GM19397 (cell line): Measurements from ENCODE around the gene NUDT14.

Experiments used
- ATAC-seq: cut with Tn5 transposase; IDR thresholded peaks from one replicate; pipeline ENCODE4 v1.9.1; 2021; ENCODE audit warnings: mild to moderate bottlenecking, moderate library complexity; ENCODE audit not compliant: unreplicated experiment

The NUDT14 gene

GRCh38 chr14:105212541-105213300 is 31.6 kb upstream of the NUDT14 start:
- ATAC-seq: no peak

GRCh38 chr14:105211758-105212089 is 30.6 kb upstream of the NUDT14 start:
- ATAC-seq: no peak

- ATAC-seq: no peak
Measured at GRCh38 chr14:105211086-105211757, 30.1 kb upstream of the NUDT14 start.

- no peak for ATAC-seq
Measured at GRCh38 chr14:105210266-105211025, 29.3 kb upstream of the NUDT14 start.

- ATAC-seq: no peak
Measured at GRCh38 chr14:105209646-105210045, 28.5 kb upstream of the NUDT14 start.

GRCh38 chr14:105209091-105209490 is 28.0 kb upstream of the NUDT14 start:
- ATAC-seq: no peak

GRCh38 chr14:105208738-105209075 is 27.6 kb upstream of the NUDT14 start:
- no peak for ATAC-seq

GRCh38 chr14:105207996-105208737 is 27.1 kb upstream of the NUDT14 start:
- ATAC-seq: no peak

- ATAC-seq: no peak
Measured at GRCh38 chr14:105207460-105207901, 26.4 kb upstream of the NUDT14 start.

GRCh38 chr14:105206873-105207272 is 25.8 kb upstream of the NUDT14 start:
- ATAC-seq: no peak

- no peak for ATAC-seq
Measured at GRCh38 chr14:105205673-105206208, 24.6 kb upstream of the NUDT14 start.

- ATAC-seq: no peak
Measured at GRCh38 chr14:105204931-105205672, 24.0 kb upstream of the NUDT14 start.

- ATAC-seq: no peak
Measured at GRCh38 chr14:105204206-105204930, 23.3 kb upstream of the NUDT14 start.

- ATAC-seq: no peak
Measured at GRCh38 chr14:105203701-105204100, 22.6 kb upstream of the NUDT14 start.

- ATAC-seq: no peak
Measured at GRCh38 chr14:105203057-105203531, 22.0 kb upstream of the NUDT14 start.

- no peak for ATAC-seq
Measured at GRCh38 chr14:105201925-105202513, 20.9 kb upstream of the NUDT14 start.

- no peak for ATAC-seq
Measured at GRCh38 chr14:105201156-105201924, 20.2 kb upstream of the NUDT14 start.

GRCh38 chr14:105200641-105201040 is 19.5 kb upstream of the NUDT14 start:
- no peak for ATAC-seq
